Prostate gland (tissue), 2 donors: ENCODE results near the gene TRH. TPM values are rescaled to one million over a fixed set of nuclear protein-coding genes. Genes with fewer than 3 reads are reported as not detected.

Source experiments
- DNase-seq: peaks from one replicate; pipeline ENCODE4 v3.0.0-alpha.2; 2019; ENCODE audit warnings: low spot score
- H3K27ac ChIP-seq, 2 donors: fragments of 200-600 bp; sonication (generic); 2 replicates each; pipeline ENCODE4 v1.5.1; 2017 to 2019
- H3K27me3 ChIP-seq: fragments of 200-600 bp; sonication (generic); replicated peaks from 2 replicates; pipeline ENCODE4 v1.5.1; 2019; ENCODE audit not compliant: insufficient read depth
- H3K36me3 ChIP-seq, 2 donors: fragments of 200-600 bp; sonication (generic); 1 replicate in 1 of 2; 2 replicates in 1 of 2; pipeline versions ENCODE4 v1.5.1 to v1.8.1; 2017 to 2019
- H3K4me1 ChIP-seq: fragments of 200-600 bp; sonication (generic); replicated peaks from 2 replicates; pipeline ENCODE4 v1.5.1; 2019
- H3K4me3 ChIP-seq, 2 donors: fragments of 200-600 bp; sonication (generic); 2 replicates each; pipeline ENCODE4 v1.5.1; 2017 to 2019
- H3K9me3 ChIP-seq: fragments of 200-600 bp; sonication (generic); 2 replicates; pipeline ENCODE4 v1.5.1; 2017
- POLR2A ChIP-seq: fragments of 450-650 bp; IDR thresholded peaks from one replicate; pipeline ENCODE4 v1.6.1; 2016; ENCODE audit warnings: antibody characterized with exemption, mild to moderate bottlenecking
- POLR2AphosphoS5 ChIP-seq: sonication (generic); formaldehyde crosslinking; IDR thresholded peaks from one replicate; pipeline ENCODE4 v1.6.1; 2017; ENCODE audit warnings: antibody characterized with exemption
- whole genome bisulfite sequencing: methylation state at CpG from one replicate; pipeline ENCODE4 v1.1.5; 2018; 5-methylcytosine and 5-hydroxymethylcytosine counted together
- intact Hi-C: fragments of 100-400 bp; cut with DNase I; formaldehyde crosslinking; loops from one replicate; pipeline ENCODE4 v1.14.2; 2022
- total RNA-seq, 2 donors: library from RNA; depleted of rRNA; stranded (reverse); fragments of >200 nt; gene quantifications; one replicate each; pipeline ENCODE4 v1.1.0, GENCODE V29; 2016
- TF ChIP-seq, protein P1 (sequence below), 4 experiments: fragments of 200-600 bp in 2 of 4; fragments of 450-650 bp in 2 of 4; sonication (generic) in 2 of 4; IDR thresholded peaks; 1 replicate in 3 of 4; 2 replicates in 1 of 4; pipeline ENCODE4 v1.5.1; 2016 to 2019; ENCODE audit warnings: antibody characterized with exemption in 4 of 4, mild to moderate bottlenecking in 2 of 4, moderate library complexity in 2 of 4

Gene TRH
- total RNA-seq, 2 donors from 2014 or later, result 0.97 TPM; not detected in 1

DNA sequence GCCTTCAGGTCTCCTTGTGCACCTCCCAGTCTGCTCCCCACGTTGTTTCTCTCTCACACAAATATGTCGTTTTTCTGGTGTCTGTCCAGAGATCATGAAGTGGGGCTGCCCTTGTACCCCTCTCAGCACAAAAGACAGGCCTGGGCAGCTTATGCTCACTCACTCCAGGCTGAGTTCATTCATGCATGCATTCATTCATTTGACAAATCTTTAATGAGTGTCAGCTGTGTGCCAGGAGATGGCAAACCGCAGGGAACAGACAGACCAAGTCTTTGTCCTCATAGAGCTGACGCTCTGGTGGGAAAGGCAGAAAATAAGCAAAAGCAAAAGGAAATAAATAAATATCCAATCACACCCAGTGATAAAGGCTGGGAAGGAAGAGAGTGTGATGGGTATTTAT, 7.6 kb upstream of the TRH start:
- no peak for TF ChIP-seq POLR2AphosphoS5
- no peak for TF ChIP-seq POLR2A
- TF ChIP-seq, protein P1, sequence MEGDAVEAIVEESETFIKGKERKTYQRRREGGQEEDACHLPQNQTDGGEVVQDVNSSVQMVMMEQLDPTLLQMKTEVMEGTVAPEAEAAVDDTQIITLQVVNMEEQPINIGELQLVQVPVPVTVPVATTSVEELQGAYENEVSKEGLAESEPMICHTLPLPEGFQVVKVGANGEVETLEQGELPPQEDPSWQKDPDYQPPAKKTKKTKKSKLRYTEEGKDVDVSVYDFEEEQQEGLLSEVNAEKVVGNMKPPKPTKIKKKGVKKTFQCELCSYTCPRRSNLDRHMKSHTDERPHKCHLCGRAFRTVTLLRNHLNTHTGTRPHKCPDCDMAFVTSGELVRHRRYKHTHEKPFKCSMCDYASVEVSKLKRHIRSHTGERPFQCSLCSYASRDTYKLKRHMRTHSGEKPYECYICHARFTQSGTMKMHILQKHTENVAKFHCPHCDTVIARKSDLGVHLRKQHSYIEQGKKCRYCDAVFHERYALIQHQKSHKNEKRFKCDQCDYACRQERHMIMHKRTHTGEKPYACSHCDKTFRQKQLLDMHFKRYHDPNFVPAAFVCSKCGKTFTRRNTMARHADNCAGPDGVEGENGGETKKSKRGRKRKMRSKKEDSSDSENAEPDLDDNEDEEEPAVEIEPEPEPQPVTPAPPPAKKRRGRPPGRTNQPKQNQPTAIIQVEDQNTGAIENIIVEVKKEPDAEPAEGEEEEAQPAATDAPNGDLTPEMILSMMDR (IDR thresholded peaks at IDR 0.05), result no peak
- no peaks in the 10 kb centered on the region for H3K36me3 ChIP-seq
- H3K27ac ChIP-seq, result no peak overlapping the region
- no peaks in the 10 kb centered on the region for H3K27me3 ChIP-seq
- H3K9me3 ChIP-seq, result no peaks in the 10 kb centered on the region
- H3K4me1 ChIP-seq, result no peaks in the 10 kb centered on the region
- 44% methylated on average over 4 of the region's 4 CpGs for WGBS
- no peak for DNase-seq
- intact Hi-C loops, result no loop called here
- H3K4me3 ChIP-seq, result no peak overlapping the region

DNA sequence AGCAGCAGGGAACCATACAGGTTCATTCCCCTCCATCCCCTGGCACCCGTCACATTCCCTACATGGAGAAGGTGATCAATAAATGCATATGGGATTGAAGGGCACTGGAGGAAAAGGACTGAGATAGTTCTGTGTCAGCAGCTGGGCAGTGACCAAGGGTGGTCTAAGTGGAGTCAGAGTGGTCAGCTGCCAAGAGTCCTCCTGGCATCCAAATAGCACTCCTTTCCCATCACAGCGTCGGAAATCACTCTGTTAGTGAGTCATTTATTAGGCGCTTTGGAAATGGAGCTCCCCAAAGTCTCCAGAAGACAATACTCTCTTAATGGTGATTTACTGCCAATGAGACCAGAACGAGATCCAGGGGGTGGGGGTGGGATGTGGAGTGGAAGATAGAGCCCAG, 6.8 kb upstream of the TRH start:
- 68% methylated on average over 5 of the region's 5 CpGs for WGBS
- TF ChIP-seq POLR2AphosphoS5, result no peak
- TF ChIP-seq, protein P1 (IDR thresholded peaks at IDR 0.05), result no peak
- TF ChIP-seq POLR2A, result no peak
- no peaks in the 10 kb centered on the region for H3K4me1 ChIP-seq
- DNase-seq, result no peak
- intact Hi-C loops, result no loop called here
- no peaks in the 10 kb centered on the region for H3K9me3 ChIP-seq
- no peak overlapping the region for H3K27ac ChIP-seq
- H3K4me3 ChIP-seq, result no peak overlapping the region
- H3K36me3 ChIP-seq, result no peaks in the 10 kb centered on the region
- no peaks in the 10 kb centered on the region for H3K27me3 ChIP-seq

DNA sequence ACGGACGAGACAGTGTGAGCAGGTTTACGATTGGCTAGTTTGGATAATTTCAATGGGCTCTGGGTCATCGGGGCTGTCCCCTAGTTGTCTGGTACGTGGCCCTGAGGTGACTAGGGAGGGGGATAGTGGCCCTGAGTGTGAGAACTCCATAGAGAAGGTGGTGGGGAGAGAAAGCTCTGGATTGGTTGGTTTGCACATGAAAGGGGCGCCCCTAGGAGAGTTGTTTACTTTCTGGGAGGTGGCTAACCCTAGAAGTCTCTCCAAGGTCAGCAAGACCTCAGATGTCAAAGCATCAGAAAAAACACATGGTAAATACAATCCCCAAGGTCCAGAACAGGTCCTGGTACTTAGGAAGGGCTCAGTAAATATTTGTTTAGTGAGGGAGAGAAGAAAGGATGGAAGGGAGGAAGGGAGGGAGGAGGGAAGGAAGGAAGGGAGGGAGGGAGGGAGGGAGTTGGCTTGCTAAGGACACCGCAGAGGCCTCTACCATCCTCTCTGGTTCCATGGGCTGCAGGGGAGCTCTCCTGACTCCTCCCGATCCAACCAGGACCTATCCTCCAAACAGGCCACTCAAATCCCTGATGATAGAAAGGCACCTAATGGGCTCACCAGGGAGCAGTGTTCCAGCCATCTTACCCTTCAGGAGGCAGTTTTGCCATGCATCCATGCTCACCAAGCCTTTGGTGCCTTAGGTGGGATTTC, 3.0 kb upstream of the TRH start:
- Histone ChIP-seq H3K4me3 (no peak overlapping the region), H3K4me1 (peaks cover 11% of the 10 kb centered on the region), H3K27me3 (peaks cover 17% of the 10 kb centered on the region), H3K27ac (no peak overlapping the region), H3K36me3 (no peaks in the 10 kb centered on the region), H3K9me3 (no peaks in the 10 kb centered on the region)
- WGBS, result 58% methylated on average over 8 of the region's 8 CpGs
- no peak for DNase-seq
- TF ChIP-seq, protein P1 (IDR thresholded peaks at IDR 0.05), result no peak
- no peak for TF ChIP-seq POLR2A
- no peak for TF ChIP-seq POLR2AphosphoS5
- intact Hi-C loops, result no loop called here

DNA sequence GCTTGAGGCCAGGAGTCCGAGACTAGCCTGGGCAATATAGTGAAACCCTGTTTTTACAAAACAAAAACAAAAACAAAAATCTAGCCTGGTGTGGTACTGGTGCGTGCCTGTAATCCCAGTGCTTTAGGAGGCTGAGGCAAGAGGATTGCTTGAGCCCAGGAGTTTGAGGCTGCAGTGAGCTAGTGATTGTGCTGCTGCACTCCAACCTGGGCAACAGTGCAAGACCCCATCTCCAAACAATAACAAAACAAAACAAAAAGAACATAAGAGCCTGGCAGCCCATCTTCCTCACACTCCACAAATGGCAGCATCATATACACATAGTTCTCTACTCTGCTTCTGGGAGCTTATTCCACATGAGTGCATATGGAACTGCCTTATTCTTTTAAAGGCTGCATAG, 2.2 kb upstream of the TRH start:
- no peak for TF ChIP-seq POLR2A
- no peak for TF ChIP-seq POLR2AphosphoS5
- TF ChIP-seq, protein P1 (IDR thresholded peaks at IDR 0.05), result no peak
- peaks cover 11% of the 10 kb centered on the region for H3K4me1 ChIP-seq
- H3K9me3 ChIP-seq, result no peaks in the 10 kb centered on the region
- H3K36me3 ChIP-seq, result no peaks in the 10 kb centered on the region
- H3K27me3 ChIP-seq, result peaks cover 20% of the 10 kb centered on the region
- no peak overlapping the region for H3K4me3 ChIP-seq
- no peak for DNase-seq
- intact Hi-C loops, result no loop called here
- H3K27ac ChIP-seq, result no peak overlapping the region
- 96% methylated on average over 2 of the region's 2 CpGs for WGBS

DNA sequence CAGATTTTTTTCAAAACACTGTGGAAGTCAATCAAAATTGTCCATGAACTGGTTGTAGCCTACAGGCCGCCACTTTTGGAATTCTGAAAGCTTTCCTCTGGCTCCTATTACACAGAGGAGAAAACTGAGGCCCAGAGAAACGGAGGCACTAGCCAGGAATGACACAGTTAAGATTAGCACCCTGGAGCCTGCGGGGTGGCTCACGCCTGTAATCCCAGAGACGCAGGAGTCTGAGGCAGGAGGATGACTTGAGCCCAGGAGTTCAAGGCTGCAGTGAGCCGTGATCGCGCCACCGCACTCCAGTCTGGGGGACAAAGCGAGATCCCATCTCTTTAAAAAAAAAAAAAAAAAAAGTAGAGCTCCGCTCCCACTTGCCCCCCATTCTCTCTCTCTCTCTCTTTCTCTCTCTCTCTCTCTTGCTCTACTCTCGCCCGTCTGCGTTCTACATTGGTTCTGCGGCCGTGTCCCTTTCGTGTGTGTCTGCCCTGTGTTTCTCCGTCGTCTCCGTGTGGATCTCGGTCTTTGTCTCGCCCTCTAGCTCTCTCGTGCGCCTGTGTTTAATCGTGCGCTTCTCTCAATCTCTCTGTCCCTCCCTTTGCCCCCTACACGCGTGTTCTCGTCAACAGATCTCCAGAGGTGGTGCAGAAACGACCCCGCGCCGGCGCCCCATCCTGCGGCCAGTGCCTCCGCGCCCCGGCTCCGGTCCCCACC, 512 bp upstream of the TRH start:
- no peaks in the 10 kb centered on the region for H3K9me3 ChIP-seq
- peaks cover 11% of the 10 kb centered on the region for H3K4me1 ChIP-seq
- H3K36me3 ChIP-seq, result no peaks in the 10 kb centered on the region
- H3K27me3 ChIP-seq, result peaks cover 20% of the 10 kb centered on the region
- H3K27ac ChIP-seq, result no peak overlapping the region
- no peak overlapping the region for H3K4me3 ChIP-seq
- no peak for DNase-seq
- intact Hi-C loops, result no loop called here
- 40% methylated on average over 39 of the region's 39 CpGs for WGBS
- TF ChIP-seq, protein P1 (IDR thresholded peaks at IDR 0.05), result no peak
